Measurements from ENCODE around the gene IDH3A. TPM values are rescaled to one million over a fixed set of nuclear protein-coding genes. Genes with fewer than 3 reads are reported as not detected.
A peak's percentile ranks its signal among the peaks of the same experiment; 100 is the strongest.

The IDH3A gene
- total RNA-seq, 2 donors from 2014 or later = 32.1 to 115 TPM

GRCh38 chr15:78206326-78207109 is 57.4 kb downstream of the IDH3A start:
- peak; percentile 3 for DNase-seq (ENCODE audit: low spot score)
- H3K27ac ChIP-seq = peak overlapping the region in 1 of 2 donors; percentile 82
- no peaks in the 10 kb centered on the region for H3K27me3 ChIP-seq (replicated peaks; ENCODE audit: insufficient read depth)

GRCh38 chr15:78207110-78207458 is 57.9 kb downstream of the IDH3A start:
- Histone ChIP-seq H3K27ac (peak overlapping the region in 1 of 2 donors; percentile 82), H3K27me3 (replicated peaks; ENCODE audit: insufficient read depth) (no peaks in the 10 kb centered on the region), H3K4me1 (replicated peaks) (peaks cover 26% of the 10 kb centered on the region), H3K4me3 (no peak overlapping the region), H3K9me3 (no peaks in the 10 kb centered on the region), H3K36me3 (no peaks in the 10 kb centered on the region)
- no peak for TF ChIP-seq CTCF (IDR thresholded peaks at IDR 0.05)
- TF ChIP-seq POLR2A (IDR thresholded peaks at IDR 0.05) = no peak
- no peak for TF ChIP-seq POLR2AphosphoS5 (IDR thresholded peaks at IDR 0.05)
- WGBS = 31% methylated on average over 5 of the region's 5 CpGs
- peak; percentile 32 for DNase-seq (ENCODE audit: low spot score)
- intact Hi-C loops (cut with DNase I) = no loop called here

More at GRCh38 chr15:78206326-78207109, 57.4 kb downstream of the IDH3A start:
- no peak for TF ChIP-seq CTCF (IDR thresholded peaks at IDR 0.05)
- TF ChIP-seq POLR2AphosphoS5 (IDR thresholded peaks at IDR 0.05) = no peak
- TF ChIP-seq POLR2A (IDR thresholded peaks at IDR 0.05) = no peak
- 70% methylated on average over 12 of the region's 12 CpGs for WGBS
- peaks cover 26% of the 10 kb centered on the region for H3K4me1 ChIP-seq (replicated peaks)
- intact Hi-C loops (cut with DNase I) = no loop called here
- H3K4me3 ChIP-seq = no peak overlapping the region
- H3K36me3 ChIP-seq = no peaks in the 10 kb centered on the region
- no peaks in the 10 kb centered on the region for H3K9me3 ChIP-seq

GRCh38 chr15:78207641-78208340 is 58.6 kb downstream of the IDH3A start:
- peak overlapping the region in 1 of 2 donors; percentile 82 for H3K27ac ChIP-seq
- no peak for DNase-seq (ENCODE audit: low spot score)
- no peaks in the 10 kb centered on the region for H3K27me3 ChIP-seq (replicated peaks; ENCODE audit: insufficient read depth)
- WGBS = 92% methylated on average over 8 of the region's 8 CpGs
- H3K36me3 ChIP-seq = no peaks in the 10 kb centered on the region
- no peak overlapping the region for H3K4me3 ChIP-seq
- H3K9me3 ChIP-seq = no peaks in the 10 kb centered on the region
- H3K4me1 ChIP-seq (replicated peaks) = peaks cover 26% of the 10 kb centered on the region
- no peak for TF ChIP-seq CTCF (IDR thresholded peaks at IDR 0.05)
- TF ChIP-seq POLR2A (IDR thresholded peaks at IDR 0.05) = no peak
- no peak for TF ChIP-seq POLR2AphosphoS5 (IDR thresholded peaks at IDR 0.05)
- intact Hi-C loops (cut with DNase I) = no loop called here

- Histone ChIP-seq H3K36me3 (no peaks in the 10 kb centered on the region), H3K9me3 (no peaks in the 10 kb centered on the region), H3K4me1 (replicated peaks) (peaks cover 29% of the 10 kb centered on the region), H3K4me3 (no peak overlapping the region), H3K27ac (peak overlapping the region; percentile 69 to 82), H3K27me3 (replicated peaks; ENCODE audit: insufficient read depth) (no peaks in the 10 kb centered on the region)
- DNase-seq (ENCODE audit: low spot score) = no peak
- TF ChIP-seq POLR2AphosphoS5 (IDR thresholded peaks at IDR 0.05) = no peak
- no peak for TF ChIP-seq POLR2A (IDR thresholded peaks at IDR 0.05)
- TF ChIP-seq CTCF (IDR thresholded peaks at IDR 0.05) = no peak
- intact Hi-C loops (cut with DNase I) = no loop called here
- 82% methylated on average over 8 of the region's 8 CpGs for WGBS
Measured at GRCh38 chr15:78208341-78208844, 59.2 kb downstream of the IDH3A start.
